ENCODE measurements around the gene RPN2. TPM values are rescaled to one million over a fixed set of nuclear protein-coding genes. Genes with fewer than 3 reads are reported as not detected.

Gene RPN2
- total RNA-seq, 1 donor from 2014 or later = 84.7 TPM

- ATAC-seq (no peak), DNase-seq (no peak)
- intact Hi-C loops (cut with micrococcal nuclease) = loop anchor here (10.0 kb wide), 1 partner anchor 115 kb away; no protein-coding TSS in a partner anchor
These were observed 100.7 kb downstream of the RPN2 start for GRCh38 chr20:37279820-37280219.

- intact Hi-C loops (cut with micrococcal nuclease) = loop anchor here (10.0 kb wide), 1 partner anchor 114 kb away; no protein-coding TSS in a partner anchor
- no peak for ATAC-seq
These were observed 101.3 kb downstream of the RPN2 start for GRCh38 chr20:37280403-37280802.

GRCh38 chr20:37282556-37282955 is 103.4 kb downstream of the RPN2 start:
- DNase-seq (no peak), ATAC-seq (no peak)
- intact Hi-C loops (cut with micrococcal nuclease) = loop anchor here (10.0 kb wide), 1 partner anchor 112 kb away; no protein-coding TSS in a partner anchor

More at GRCh38 chr20:37280403-37280802, 101.3 kb downstream of the RPN2 start:
- no peak for DNase-seq

- no peak for ATAC-seq
- intact Hi-C loops (cut with micrococcal nuclease) = loop anchor here (10.0 kb wide), 1 partner anchor 111 kb away; no protein-coding TSS in a partner anchor
These were observed 104.5 kb downstream of the RPN2 start for GRCh38 chr20:37283530-37284195.

GRCh38 chr20:37284691-37285161 is 105.6 kb downstream of the RPN2 start:
- intact Hi-C loops (cut with micrococcal nuclease) = loop anchor here (10.0 kb wide), 1 partner anchor 110 kb away; no protein-coding TSS in a partner anchor
- DNase-seq = no peak
- no peak for ATAC-seq

More at GRCh38 chr20:37283530-37284195, 104.5 kb downstream of the RPN2 start:
- DNase-seq = no peak

- intact Hi-C loops (cut with micrococcal nuclease) = loop anchor here (10.0 kb wide), 1 partner anchor 109 kb away; no protein-coding TSS in a partner anchor
- no peak for DNase-seq
- no peak for ATAC-seq
These were observed 106.7 kb downstream of the RPN2 start for GRCh38 chr20:37285664-37286374.

- DNase-seq (no peak), ATAC-seq (no peak)
- intact Hi-C loops (cut with micrococcal nuclease) = loop anchor here (10.0 kb wide), 1 partner anchor 107 kb away; no protein-coding TSS in a partner anchor
These were observed 109.0 kb downstream of the RPN2 start for GRCh38 chr20:37288091-37288490.

GRCh38 chr20:37290158-37290810 is 111.2 kb downstream of the RPN2 start:
- ATAC-seq (no peak), DNase-seq (no peak)
- intact Hi-C loops (cut with micrococcal nuclease) = no loop called here

Other genes starting within 250 kb of the RPN2 start
- 42.5 TPM for gene SAMHD1, start 227.6 kb upstream of the RPN2 start, total RNA-seq
- gene RBL1, start 83.3 kb upstream of the RPN2 start, total RNA-seq = 4.9 TPM
- 4.4 TPM for gene MROH8, start 218 bp downstream of the RPN2 start, total RNA-seq
- gene GHRH, start 82.5 kb downstream of the RPN2 start, total RNA-seq = not detected
- 16.6 TPM for gene MANBAL, start 110.3 kb downstream of the RPN2 start, total RNA-seq
- gene SRC, start 166.8 kb downstream of the RPN2 start, total RNA-seq = 5.1 TPM

Data from left ventricle myocardium superior (tissue), 1 donor.